GM12878 (cell line): ENCODE data around the gene SLC10A2. TPM values are rescaled to one million over a fixed set of nuclear protein-coding genes. Genes with fewer than 3 reads are reported as not detected.

Experiments
- ATAC-seq: fragments of 200-7000 bp; cut with Tn5 transposase; 3 replicates; pipeline ENCODE4 v1.9.1; 2020; ENCODE audit warnings: mild to moderate bottlenecking, moderate library complexity
- BruUV-seq: library from RNA; stranded (reverse); fragments of 400-500 nt; replicated peaks from 2 replicates; lab custom pipeline; 2021; lab: Mats Ljungman, UMichigan
- CTCF ChIA-PET: fragments of 300-600 bp; sonication (Branson Sonifier 250); formaldehyde crosslinking; extraction: SDS; loops from one replicate; lab custom pipeline; 2021; ENCODE audit warnings: inconsistent platforms; lab: Yijun Ruan, JAX
- POLR2A ChIA-PET: fragments of 350-600 bp; formaldehyde crosslinking; extraction: SDS; loops from one replicate; lab custom pipeline; 2021; ENCODE audit warnings: inconsistent platforms; lab: Charles Lee
- RAD21 ChIA-PET: fragments of 300-600 bp; sonication (Branson Sonifier 250); formaldehyde crosslinking; loops from one replicate; lab custom pipeline; 2023; ENCODE audit warnings: antibody characterized with exemption; ENCODE audit not compliant: unreplicated experiment; lab: Charles Lee
- SMC1A ChIA-PET: fragments of 300-600 bp; sonication (Branson Sonifier 250); formaldehyde crosslinking; loops from one replicate; lab custom pipeline; 2023; ENCODE audit not compliant: unreplicated experiment, uncharacterized antibody; lab: Charles Lee
- DNase-seq: peaks from one replicate; pipeline ENCODE4 v3.0.0-alpha.2; 2011; ENCODE audit warnings: low read depth, low spot score
- FAIRE-seq: peaks from 3 replicates; lab custom pipeline; 2011; peaks lifted over from hg19 to GRCh38; lab: Jason Lieb, UNC
- H2AFZ ChIP-seq: 2 replicates; pipeline ENCODE4 v1.6.0; 2011; ENCODE audit warnings: low read depth, low read length, control low read depth; ENCODE audit not compliant: control insufficient read depth
- H3K27ac ChIP-seq: 2 replicates; pipeline ENCODE4 v1.5.1; 2011; ENCODE audit warnings: control low read depth; ENCODE audit not compliant: control insufficient read depth, insufficient read depth
- H3K27me3 ChIP-seq, 2 experiments: replicated peaks in 1 of 2; 2 replicates each; pipeline versions ENCODE4 v1.6.0 to v1.6.1; 2011; ENCODE audit warnings: low read length in 1 of 2; ENCODE audit not compliant: control insufficient read depth in 2 of 2, insufficient read depth in 2 of 2
- H3K36me3 ChIP-seq, 2 experiments: 2 replicates each; pipeline ENCODE4 v1.5.1; 2011; ENCODE audit warnings: low read length in 1 of 2; ENCODE audit not compliant: control insufficient read depth in 2 of 2, insufficient read depth in 2 of 2
- H3K4me1 ChIP-seq: 2 replicates; pipeline ENCODE4 v1.6.1; 2011; ENCODE audit warnings: mild to moderate bottlenecking, low read length, moderate library complexity, mixed read lengths; ENCODE audit not compliant: control insufficient read depth, insufficient read depth
- H3K4me2 ChIP-seq: 2 replicates; pipeline ENCODE4 v1.6.0; 2011; ENCODE audit warnings: control low read depth; ENCODE audit not compliant: control insufficient read depth, insufficient read depth
- H3K4me3 ChIP-seq: fragments of 200-600 bp; sonication (generic); 2 replicates; pipeline ENCODE4 v1.5.1; 2016
- H3K79me2 ChIP-seq: 2 replicates; pipeline ENCODE4 v1.6.0; 2011; ENCODE audit warnings: low read length; ENCODE audit not compliant: control insufficient read depth, insufficient read depth
- H3K9ac ChIP-seq: 2 replicates; pipeline ENCODE4 v1.8.0; 2011; ENCODE audit warnings: low read length, control low read depth, mixed read lengths; ENCODE audit not compliant: control insufficient read depth, insufficient read depth
- H3K9me3 ChIP-seq: replicated peaks from 3 replicates; pipeline ENCODE4 v1.5.1; 2011; ENCODE audit warnings: mild to moderate bottlenecking, low read length; ENCODE audit not compliant: control insufficient read depth, insufficient read depth
- H4K20me1 ChIP-seq: 2 replicates; pipeline ENCODE4 v1.6.0; 2011; ENCODE audit not compliant: control insufficient read depth, insufficient read depth
- CEBPB ChIP-seq, 2 experiments: fragments of 150-350 bp in 1 of 2; IDR thresholded peaks; 2 replicates each; pipeline ENCODE4 v1.6.1; 2012 to 2014; ENCODE audit warnings: low read depth in 2 of 2, low read length in 2 of 2, borderline replicate concordance in 1 of 2, inconsistent platforms in 1 of 2
- CHD1 ChIP-seq: IDR thresholded peaks from 2 replicates; pipeline ENCODE4 v1.6.1; 2012; ENCODE audit warnings: low read depth, low read length, improper control_type of control experiment
- EGR1 ChIP-seq, 2 experiments: IDR thresholded peaks; 1 replicate in 1 of 2; 2 replicates in 1 of 2; pipeline ENCODE4 v1.6.1; 2011 to 2012; ENCODE audit warnings: low read depth in 2 of 2, low read length in 2 of 2, borderline replicate concordance in 1 of 2, mild to moderate bottlenecking in 1 of 2, moderate library complexity in 1 of 2
- JUNB ChIP-seq: IDR thresholded peaks from 2 replicates; pipeline ENCODE4 v1.6.1; 2016; ENCODE audit warnings: antibody characterized with exemption, mild to moderate bottlenecking
- MXI1 ChIP-seq: fragments of 150-350 bp; IDR thresholded peaks from 2 replicates; pipeline ENCODE4 v1.6.1; 2011; ENCODE audit warnings: low read depth, mild to moderate bottlenecking, inconsistent platforms, low read length, improper control_type of control experiment
- PAX5 ChIP-seq: IDR thresholded peaks from 2 replicates; pipeline ENCODE4 v1.6.1; 2011; ENCODE audit warnings: low read depth, low read length, borderline replicate concordance
- SMARCA5 ChIP-seq: fragments of 450-650 bp; IDR thresholded peaks from 2 replicates; pipeline ENCODE4 v1.6.1; 2017; ENCODE audit warnings: mild to moderate bottlenecking
- ZNF384 ChIP-seq: IDR thresholded peaks from 2 replicates; pipeline ENCODE4 v1.6.1; 2012; ENCODE audit warnings: low read depth, mild to moderate bottlenecking, low read length, improper control_type of control experiment, borderline replicate concordance
- WGBS: methylation state at CpG from one replicate; pipeline ENCODE4 v1.1.6; 2016; ENCODE audit warnings: low lambda C conversion rate; ENCODE audit not compliant: insufficient replicate concordance, insufficient coverage; ENCODE audit errors: missing lambda C conversion rate; 5-methylcytosine and 5-hydroxymethylcytosine counted together
- in situ Hi-C: fragments of 300-500 bp; cut with MboI; formaldehyde crosslinking; loops from 9 replicates; pipeline ENCODE4 v1.14.3; 2018; ENCODE audit warnings: mixed read lengths
- intact Hi-C: fragments of 100-400 bp; cut with micrococcal nuclease; formaldehyde crosslinking; loops from one replicate; pipeline ENCODE4 v1.14.2; 2022; ENCODE audit not compliant: unreplicated experiment
- polyA plus RNA-seq, 11 experiments: library from polyadenylated mRNA; depleted of rRNA in 4 of 11; unstranded in 6 of 11; stranded (reverse) in 5 of 11; fragments of >200 nt; fragmentation: Nextera tagmentation in 4 of 11; fragmentation: Illumina TruSeq in 1 of 11; extraction: Ambion mirVana in 4 of 11; extraction: Trizol in 1 of 11; gene quantifications; 1 replicate in 1 of 11; 2 replicates in 10 of 11; pipeline versions ENCODE4 v1.2.1 to v1.2.3, GENCODE V29; 2011 to 2016; ENCODE audit warnings: inconsistent platforms in 2 of 11, missing spikeins in 2 of 11, low read depth in 1 of 11
- total RNA-seq, 4 experiments: library from RNA; depleted of rRNA in 3 of 4; stranded (reverse); fragments of >200 nt in 3 of 4; fragmentation: Illumina TruSeq in 1 of 4; extraction: Trizol in 1 of 4; gene quantifications; 2 replicates each; pipeline versions ENCODE4 v1.2.1 to v1.2.3, GENCODE V29; 2013 to 2021
- TF ChIP-seq, protein P1 (sequence below): fragments of 450-650 bp; IDR thresholded peaks from 2 replicates; pipeline ENCODE4 v1.6.1; 2016; ENCODE audit warnings: mild to moderate bottlenecking, moderate library complexity, borderline replicate concordance
- TF ChIP-seq, protein P2 (sequence below): fragments of 450-650 bp; formaldehyde crosslinking; IDR thresholded peaks from 2 replicates; pipeline ENCODE4 v1.5.0; 2022; ENCODE audit warnings: mild to moderate bottlenecking, missing genetic modification characterization

The SLC10A2 gene
- total and polyA plus RNA-seq, 10 of the 15 experiments (the other 5 are each of a cell fraction or from before 2014, with no cell fraction given), result 0.01 to 0.04 (median 0.02) TPM; not detected in 7

DNA sequence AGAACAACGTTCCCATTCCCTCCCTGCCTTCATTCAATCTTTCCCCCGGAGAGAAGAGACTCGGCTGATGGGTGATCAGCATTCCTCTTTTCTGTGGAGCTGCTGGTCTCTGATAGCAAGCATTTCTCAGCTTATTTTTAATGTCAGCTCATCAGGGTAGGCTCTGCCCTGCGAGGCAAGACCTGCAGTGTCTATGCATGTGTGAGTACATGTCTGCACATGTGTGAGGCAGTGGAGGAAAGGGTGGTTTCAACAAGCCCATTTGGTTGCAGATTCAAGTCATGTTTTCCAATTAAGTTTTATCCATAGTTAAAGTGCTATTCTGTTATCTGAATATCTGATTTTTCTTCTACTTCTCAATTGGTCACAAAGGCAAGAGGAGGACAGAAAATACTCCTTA is 19.5 kb downstream of the SLC10A2 start (continued):
- TF ChIP-seq, protein P1, sequence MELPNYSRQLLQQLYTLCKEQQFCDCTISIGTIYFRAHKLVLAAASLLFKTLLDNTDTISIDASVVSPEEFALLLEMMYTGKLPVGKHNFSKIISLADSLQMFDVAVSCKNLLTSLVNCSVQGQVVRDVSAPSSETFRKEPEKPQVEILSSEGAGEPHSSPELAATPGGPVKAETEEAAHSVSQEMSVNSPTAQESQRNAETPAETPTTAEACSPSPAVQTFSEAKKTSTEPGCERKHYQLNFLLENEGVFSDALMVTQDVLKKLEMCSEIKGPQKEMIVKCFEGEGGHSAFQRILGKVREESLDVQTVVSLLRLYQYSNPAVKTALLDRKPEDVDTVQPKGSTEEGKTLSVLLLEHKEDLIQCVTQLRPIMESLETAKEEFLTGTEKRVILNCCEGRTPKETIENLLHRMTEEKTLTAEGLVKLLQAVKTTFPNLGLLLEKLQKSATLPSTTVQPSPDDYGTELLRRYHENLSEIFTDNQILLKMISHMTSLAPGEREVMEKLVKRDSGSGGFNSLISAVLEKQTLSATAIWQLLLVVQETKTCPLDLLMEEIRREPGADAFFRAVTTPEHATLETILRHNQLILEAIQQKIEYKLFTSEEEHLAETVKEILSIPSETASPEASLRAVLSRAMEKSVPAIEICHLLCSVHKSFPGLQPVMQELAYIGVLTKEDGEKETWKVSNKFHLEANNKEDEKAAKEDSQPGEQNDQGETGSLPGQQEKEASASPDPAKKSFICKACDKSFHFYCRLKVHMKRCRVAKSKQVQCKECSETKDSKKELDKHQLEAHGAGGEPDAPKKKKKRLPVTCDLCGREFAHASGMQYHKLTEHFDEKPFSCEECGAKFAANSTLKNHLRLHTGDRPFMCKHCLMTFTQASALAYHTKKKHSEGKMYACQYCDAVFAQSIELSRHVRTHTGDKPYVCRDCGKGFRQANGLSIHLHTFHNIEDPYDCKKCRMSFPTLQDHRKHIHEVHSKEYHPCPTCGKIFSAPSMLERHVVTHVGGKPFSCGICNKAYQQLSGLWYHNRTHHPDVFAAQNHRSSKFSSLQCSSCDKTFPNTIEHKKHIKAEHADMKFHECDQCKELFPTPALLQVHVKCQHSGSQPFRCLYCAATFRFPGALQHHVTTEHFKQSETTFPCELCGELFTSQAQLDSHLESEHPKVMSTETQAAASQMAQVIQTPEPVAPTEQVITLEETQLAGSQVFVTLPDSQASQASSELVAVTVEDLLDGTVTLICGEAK, result no peak
- no peak for TF ChIP-seq ZNF384
- no peak for TF ChIP-seq JUNB
- TF ChIP-seq MXI1, result no peak
- TF ChIP-seq, all 136 proteins: peak for 0

DNA sequence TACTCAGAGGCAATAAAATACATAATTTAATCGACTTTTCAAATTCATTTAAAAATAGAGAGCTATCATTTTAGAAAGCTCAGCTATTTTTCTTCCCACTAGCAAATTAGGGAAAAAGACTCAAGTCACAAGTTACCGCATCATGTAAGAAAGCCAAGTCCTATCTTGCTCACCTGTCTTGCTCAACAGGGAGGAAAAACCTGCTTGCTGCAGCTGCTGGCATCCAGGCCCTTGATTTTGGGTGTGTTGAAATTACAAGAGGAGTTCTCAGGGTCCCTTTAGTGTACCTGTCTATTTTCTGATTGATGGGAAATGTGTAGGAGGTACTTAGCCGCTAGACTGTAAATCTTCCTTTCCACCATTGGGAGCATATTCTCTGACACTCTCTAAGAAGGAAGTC is 22.2 kb downstream of the SLC10A2 start:
- ChIA-PET RAD21 (no interaction called here), CTCF (interaction anchor here (1.2 to 1.3 kb wide), 2 partner anchors 20 to 45 kb away, joined by 3 read pairs; no protein-coding TSS in a partner anchor), SMC1A (interaction anchor here (0.8 to 1.8 kb wide), 4 partner anchors 10 to 96 kb away, joined by 3 read pairs; no protein-coding TSS in a partner anchor), POLR2A (no interaction called here)
- H3K4me3 ChIP-seq, result no peak overlapping the region
- H3K4me2 ChIP-seq, result no peak overlapping the region
- H3K36me3 ChIP-seq, result no peaks in the 10 kb centered on the region
- H3K27me3 ChIP-seq, result no peaks in the 10 kb centered on the region
- H3K9ac ChIP-seq, result no peak overlapping the region
- BruUV-seq, result no TSS peak
- FAIRE-seq (no peak), DNase-seq (no peak), ATAC-seq (no peak)
- no peaks in the 10 kb centered on the region for H3K4me1 ChIP-seq
- no peak overlapping the region for H2AFZ ChIP-seq
- H3K27ac ChIP-seq, result no peak overlapping the region
- no peaks in the 10 kb centered on the region for H4K20me1 ChIP-seq
- in situ Hi-C loops, result no loop called here
- H3K79me2 ChIP-seq, result no peaks in the 10 kb centered on the region
- intact Hi-C loops, result no loop called here
- no peak for TF ChIP-seq CEBPB (IDR thresholded peaks at IDR 0.05; ENCODE audit: borderline replicate concordance in 1 of 2, low read depth in 2 of 2, low read length in 2 of 2)
- no peak for TF ChIP-seq PAX5
- TF ChIP-seq, protein P2, sequence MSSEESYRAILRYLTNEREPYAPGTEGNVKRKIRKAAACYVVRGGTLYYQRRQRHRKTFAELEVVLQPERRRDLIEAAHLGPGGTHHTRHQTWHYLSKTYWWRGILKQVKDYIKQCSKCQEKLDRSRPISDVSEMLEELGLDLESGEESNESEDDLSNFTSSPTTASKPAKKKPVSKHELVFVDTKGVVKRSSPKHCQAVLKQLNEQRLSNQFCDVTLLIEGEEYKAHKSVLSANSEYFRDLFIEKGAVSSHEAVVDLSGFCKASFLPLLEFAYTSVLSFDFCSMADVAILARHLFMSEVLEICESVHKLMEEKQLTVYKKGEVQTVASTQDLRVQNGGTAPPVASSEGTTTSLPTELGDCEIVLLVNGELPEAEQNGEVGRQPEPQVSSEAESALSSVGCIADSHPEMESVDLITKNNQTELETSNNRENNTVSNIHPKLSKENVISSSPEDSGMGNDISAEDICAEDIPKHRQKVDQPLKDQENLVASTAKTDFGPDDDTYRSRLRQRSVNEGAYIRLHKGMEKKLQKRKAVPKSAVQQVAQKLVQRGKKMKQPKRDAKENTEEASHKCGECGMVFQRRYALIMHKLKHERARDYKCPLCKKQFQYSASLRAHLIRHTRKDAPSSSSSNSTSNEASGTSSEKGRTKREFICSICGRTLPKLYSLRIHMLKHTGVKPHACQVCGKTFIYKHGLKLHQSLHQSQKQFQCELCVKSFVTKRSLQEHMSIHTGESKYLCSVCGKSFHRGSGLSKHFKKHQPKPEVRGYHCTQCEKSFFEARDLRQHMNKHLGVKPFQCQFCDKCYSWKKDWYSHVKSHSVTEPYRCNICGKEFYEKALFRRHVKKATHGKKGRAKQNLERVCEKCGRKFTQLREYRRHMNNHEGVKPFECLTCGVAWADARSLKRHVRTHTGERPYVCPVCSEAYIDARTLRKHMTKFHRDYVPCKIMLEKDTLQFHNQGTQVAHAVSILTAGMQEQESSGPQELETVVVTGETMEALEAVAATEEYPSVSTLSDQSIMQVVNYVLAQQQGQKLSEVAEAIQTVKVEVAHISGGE (CRISPR knock-in tag), result no peak
- no peak for TF ChIP-seq CHD1
- no peak for TF ChIP-seq SMARCA5
- no peak for TF ChIP-seq EGR1 (IDR thresholded peaks at IDR 0.05; ENCODE audit: borderline replicate concordance in 1 of 2, low read depth in 2 of 2, low read length in 2 of 2)
- peaks cover 1% of the 10 kb centered on the region; the same call in 1 of the 3 replicates for H3K9me3 ChIP-seq
- WGBS, result 66% methylated on average over 3 of the region's 3 CpGs
